Stimulated activated CD4-positive, alpha-beta T cell treated with anti-CD3 and anti-CD28 coated beads, Interleukin-15, amount 100 ng/mL, for 1 hour (primary cell): ENCODE results near the gene CYP27B1.
A peak's percentile ranks its signal among the peaks of the same experiment; 100 is the strongest.

Source experiments
- DNase-seq, 2 donors: peaks; one replicate each; pipeline ENCODE4 v3.0.0-alpha.2; 2020; ENCODE audit warnings: low read depth in 1 of 2, low spot score in 1 of 2

Gene CYP27B1

GRCh38 chr12:57767305-57767698, 424 bp upstream of the CYP27B1 start:
- no peak for DNase-seq

- no peak for DNase-seq
These were observed 997 bp downstream of the CYP27B1 start for GRCh38 chr12:57765698-57766463.

DNA sequence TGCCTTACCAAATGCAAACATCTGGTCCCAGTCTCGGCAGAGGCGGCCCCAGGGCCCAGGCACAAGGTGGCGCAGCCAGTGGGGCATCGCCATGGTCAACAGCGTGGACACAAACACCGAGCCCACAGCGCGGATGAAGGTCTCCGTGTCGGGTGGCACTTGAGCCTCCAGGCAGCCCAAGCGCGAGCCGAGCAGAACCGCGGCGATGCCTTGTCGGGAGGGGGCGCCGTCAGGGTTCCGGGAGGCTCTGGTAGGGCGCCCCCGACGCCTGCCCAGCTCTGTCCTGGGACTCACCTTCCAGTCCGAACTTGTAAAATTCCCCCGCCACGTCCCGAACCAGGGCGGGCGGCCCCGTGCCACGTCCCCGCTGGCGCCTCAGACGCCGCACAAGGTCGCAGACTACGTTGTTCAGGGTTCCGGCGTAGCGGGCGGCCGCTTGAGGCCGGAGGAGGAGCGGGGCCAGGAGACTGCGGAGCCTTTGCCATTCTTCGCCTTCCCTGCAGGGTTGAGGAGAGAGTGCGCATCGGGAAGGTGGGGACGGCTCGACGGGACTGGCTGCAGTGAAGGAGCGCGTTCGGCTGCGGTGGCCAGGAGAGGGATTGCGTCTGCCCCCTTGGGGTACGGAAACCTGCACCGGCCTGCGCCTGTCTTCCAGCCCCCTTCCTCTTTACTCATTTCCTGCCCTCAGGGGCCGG, 1.7 kb downstream of the CYP27B1 start:
- DNase-seq, result no peak

- no peak for DNase-seq
These were observed 2.2 kb downstream of the CYP27B1 start for GRCh38 chr12:57764662-57765002.

- DNase-seq, result no peak
These were observed 2.8 kb downstream of the CYP27B1 start for GRCh38 chr12:57763881-57764661.

DNA sequence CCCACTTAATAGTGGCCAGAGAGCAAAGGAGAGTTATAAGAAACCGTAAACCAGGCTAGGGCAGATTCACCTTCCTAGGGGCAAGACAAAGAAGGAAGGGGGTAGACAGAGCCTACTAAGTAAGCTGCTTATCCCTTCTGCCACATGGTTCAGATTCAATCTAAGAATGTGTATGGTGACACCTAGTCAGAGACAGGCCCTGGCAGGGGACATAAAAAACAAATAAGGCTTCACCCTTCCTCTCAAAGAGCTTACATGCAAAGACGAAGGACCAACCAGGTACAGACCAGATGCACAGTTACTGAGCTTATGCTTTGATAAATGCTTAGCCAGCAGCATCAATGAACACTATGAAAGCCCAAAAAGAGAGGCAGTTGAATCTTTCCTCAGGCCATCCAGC, 4.4 kb downstream of the CYP27B1 start:
- DNase-seq, result no peak

DNA sequence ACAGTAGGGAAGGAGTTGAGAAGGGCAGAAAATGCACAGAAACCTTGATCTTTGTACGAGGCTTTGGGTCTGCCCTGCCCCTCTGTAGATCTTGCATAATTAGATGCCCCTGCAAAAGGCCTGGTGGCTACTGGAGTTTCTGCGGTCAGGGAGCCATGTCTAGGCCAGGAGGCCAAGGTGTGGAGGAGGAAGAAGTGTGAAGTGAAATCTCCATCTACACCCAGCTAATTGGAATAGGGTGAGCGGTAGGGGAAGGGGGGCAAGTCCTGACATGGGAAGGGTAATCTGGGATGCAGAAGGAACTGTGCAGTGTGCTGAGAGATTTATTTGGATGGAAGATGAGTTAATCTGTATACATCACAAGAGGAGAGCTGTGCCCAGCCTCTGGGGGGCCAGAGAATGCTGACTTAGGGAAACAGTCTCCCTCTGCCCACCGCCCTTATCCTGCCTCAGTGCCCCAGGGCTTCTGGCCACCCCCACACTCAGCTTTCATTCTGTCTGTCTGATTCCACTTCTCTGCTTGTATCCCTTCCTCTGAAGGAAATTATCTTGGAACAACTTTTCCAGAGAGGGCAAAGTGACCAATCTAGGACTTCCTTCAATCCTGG, 5.4 kb downstream of the CYP27B1 start:
- DNase-seq, result no peak

GRCh38 chr12:57760347-57760982, 6.4 kb downstream of the CYP27B1 start:
- no peak for DNase-seq

GRCh38 chr12:57759360-57759980, 7.4 kb downstream of the CYP27B1 start:
- DNase-seq, result no peak

GRCh38 chr12:57758552-57759359, 8.1 kb downstream of the CYP27B1 start:
- no peak for DNase-seq

DNA sequence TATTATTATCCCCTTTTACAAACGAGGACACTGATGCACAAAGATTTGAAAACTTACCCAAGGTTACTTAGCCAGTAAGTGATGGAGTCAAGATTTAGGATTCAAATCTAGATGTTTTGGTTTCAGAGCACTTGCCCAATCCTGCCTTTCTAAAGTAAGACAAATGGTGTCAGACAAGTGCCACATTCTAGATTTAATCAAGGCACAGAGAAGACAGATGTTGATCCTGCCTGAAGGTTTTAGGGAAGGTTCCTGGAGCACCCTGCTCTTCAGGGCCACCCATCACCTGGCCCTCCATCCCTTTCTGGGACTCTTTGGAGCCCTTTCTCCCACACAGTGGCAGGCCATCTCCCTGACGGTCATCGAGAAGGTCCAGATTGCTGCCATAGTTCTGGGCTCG, 9.1 kb downstream of the CYP27B1 start:
- DNase-seq, result no peak

DNA sequence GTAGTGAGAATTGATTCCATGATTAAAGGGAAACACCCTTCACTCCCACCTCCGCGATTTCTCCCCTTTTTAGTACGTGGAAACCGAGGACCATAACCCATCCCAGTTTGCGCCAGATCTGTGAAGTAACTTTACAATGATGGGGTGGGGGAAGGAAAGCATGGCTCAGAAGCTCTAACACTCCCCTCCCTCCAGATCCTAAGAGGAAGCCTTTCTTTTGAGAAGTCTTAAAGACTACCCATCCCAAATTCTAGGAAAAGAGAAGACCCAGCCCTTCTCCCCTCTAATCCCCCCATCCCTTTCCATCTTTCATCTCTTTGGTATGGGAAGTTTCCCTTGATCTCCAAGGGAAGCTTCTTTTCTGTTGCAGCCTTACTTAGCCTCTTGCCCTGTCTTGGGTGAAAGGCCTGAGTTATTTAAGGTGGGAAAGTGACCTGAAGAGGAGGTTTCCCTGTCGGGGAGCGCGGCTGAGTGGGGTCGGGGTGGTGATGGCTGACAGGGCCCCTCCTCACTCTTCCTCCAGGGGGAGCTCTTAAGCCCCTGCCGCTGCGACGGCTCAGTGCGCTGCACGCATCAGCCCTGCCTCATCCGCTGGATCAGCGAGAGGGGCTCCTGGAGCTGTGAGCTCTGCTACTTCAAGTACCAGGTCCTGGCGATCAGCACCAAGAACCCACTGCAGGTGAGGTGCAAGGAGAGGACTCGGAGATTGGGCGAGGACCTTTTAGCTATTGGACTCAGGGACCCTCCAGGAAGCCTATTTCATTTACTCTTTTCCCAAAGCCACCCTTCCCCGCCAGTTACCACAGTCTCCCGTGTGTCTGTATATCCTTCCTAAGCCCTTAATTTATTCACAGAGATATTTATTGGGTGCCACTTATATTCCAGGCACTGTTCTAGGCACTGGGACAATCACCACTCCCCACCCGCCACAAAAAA, 10.2 kb downstream of the CYP27B1 start:
- peak; percentile 56 to 59 for DNase-seq

DNA sequence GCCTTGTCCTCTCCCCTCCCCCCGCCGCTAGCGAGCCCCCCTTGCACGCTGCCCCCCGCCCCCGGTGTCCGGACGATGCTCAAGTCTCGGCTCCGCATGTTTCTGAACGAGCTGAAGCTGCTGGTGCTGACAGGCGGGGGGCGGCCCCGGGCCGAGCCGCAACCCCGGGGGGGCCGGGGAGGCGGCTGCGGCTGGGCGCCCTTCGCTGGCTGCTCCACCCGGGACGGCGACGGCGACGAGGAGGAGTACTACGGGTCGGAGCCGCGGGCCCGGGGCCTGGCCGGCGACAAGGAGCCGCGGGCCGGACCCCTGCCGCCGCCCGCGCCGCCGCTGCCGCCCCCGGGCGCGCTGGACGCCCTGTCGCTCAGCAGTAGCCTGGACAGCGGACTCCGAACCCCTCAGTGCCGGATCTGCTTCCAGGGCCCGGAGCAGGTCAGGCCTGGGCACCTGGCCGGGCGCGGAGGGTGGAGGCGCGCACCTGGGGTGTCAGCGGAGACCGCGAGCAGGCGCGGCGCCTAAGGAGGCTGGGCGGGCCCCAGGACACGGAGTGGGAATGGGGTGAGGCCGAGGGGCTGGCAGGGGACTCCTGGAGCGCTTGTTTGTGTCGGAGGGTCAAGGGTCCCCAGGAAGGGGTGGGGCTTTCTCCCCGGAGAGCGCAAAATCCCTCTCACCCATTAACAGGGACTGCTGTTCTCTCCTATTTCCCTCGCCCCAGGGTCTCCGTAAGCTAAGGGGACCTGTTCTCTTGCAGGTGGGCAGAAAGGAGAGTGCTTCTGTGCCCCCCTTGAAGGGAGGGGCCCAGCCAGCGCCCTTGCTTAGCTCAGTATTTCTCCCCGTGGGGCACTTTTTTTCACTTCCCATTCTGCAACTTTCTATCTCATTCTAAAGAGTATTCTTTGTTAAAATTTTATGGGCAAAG, 11.2 kb downstream of the CYP27B1 start:
- DNase-seq, result no peak

GRCh38 chr12:57755194-57755453, 11.8 kb downstream of the CYP27B1 start:
- DNase-seq, result no peak

DNA sequence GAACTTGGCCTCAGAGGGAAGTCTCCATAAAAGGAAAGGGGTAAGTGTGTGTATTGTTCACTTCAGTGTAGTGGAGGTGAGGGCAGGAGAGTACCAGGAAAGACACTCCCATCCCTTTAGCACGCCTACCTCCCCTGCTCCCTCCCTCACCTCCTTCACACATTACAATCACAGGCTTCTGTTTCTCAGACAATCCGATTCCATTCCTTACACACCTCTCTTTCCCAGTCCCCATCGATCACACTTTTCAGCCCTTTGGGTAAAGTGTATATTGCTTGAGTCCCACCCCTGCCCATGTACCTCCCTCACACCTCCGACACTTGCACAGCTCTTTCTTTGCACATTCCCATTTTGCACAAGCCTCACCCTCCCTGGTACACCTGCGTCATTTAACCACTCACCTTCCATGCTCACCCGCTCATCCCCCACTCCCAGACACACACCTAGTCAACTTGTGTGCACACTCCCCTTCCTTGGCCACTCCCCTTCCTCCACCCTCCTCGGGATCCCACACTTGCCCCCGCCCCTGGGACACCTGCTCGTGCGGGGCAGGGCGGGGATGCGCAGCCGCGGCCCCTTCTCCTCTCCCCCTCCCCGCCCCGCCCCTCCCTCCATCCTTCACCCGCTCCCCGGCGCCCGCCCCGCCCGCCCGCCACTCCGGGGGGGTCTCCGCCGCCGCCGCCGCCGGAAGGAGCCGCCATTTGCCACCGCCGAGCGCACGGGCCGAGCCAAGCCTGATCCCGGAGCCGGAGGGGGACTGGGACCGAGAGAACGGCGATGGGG, 12.3 kb downstream of the CYP27B1 start, which contains the start of gene MARCHF9:
Gene MARCHF9, plus strand, starts transcription at position 693 of the 783 bp plus-strand sequence. CDS start 426 bp downstream, outside the sequence.
- peak; percentile 62 to 67 for DNase-seq

DNA sequence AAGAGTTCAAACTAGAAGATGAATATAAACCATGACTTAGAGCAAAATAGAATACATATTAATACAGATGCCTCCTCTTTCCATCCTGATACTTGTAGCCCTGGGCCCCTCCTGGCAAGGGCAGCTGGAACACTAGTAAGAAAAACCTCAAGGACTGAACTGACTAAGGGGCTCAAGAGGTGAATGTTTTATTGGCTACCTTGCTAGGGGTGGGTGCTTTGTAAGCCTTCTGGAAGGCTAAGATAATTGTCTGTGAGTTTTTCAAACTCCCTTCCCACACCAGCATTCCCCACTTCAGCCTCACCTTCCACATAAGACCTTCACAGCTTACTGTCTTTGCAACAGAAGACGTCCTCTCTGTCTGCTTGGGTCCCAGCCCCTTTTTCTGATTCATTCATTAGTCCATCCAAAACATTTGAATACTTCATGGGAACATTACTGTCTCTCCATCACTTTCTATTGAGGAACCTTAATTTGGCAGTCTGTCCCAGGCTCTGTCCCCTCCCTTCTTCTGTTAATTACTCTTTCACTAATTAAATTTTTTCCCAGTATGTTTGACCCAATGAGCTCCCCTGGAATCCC, 13.0 kb downstream of the CYP27B1 start:
- no peak for DNase-seq

- no peak for DNase-seq
These were observed 14.2 kb downstream of the CYP27B1 start for GRCh38 chr12:57752668-57753000.
